Naive B cell (primary cell): Measurements from ENCODE around the gene ROS1. TPM values are rescaled to one million over a fixed set of nuclear protein-coding genes. Genes with fewer than 3 reads are reported as not detected.

Source experiments
- ATAC-seq, 2 donors: fragments of 150-1000 bp; cut with Tn5 transposase; 2 replicates each; pipeline ENCODE4 v1.10.0; 2021; ENCODE audit warnings: low read depth in 2 of 2, mild to moderate bottlenecking in 2 of 2, moderate library complexity in 2 of 2
- DNase-seq: peaks from one replicate; pipeline ENCODE4 v3.0.0; 2022
- H3K27ac Mint-ChIP-seq, 6 donors: one replicate each; pipeline ENCODE4 v1.8.0; 2020 to 2022; ENCODE audit warnings: mild to moderate bottlenecking in 6 of 6, mixed read lengths in 6 of 6, moderate library complexity in 5 of 6, inconsistent platforms in 2 of 6
- H3K27me3 Mint-ChIP-seq, 3 donors: one replicate each; pipeline ENCODE4 v1.8.0; 2021 to 2022; ENCODE audit warnings: mixed read lengths in 3 of 3, mild to moderate bottlenecking in 1 of 3
- H3K36me3 Mint-ChIP-seq, 2 donors: one replicate each; pipeline ENCODE4 v1.8.0; 2020 to 2022; ENCODE audit warnings: mixed read lengths in 2 of 2, inconsistent platforms in 1 of 2, mild to moderate bottlenecking in 1 of 2
- H3K4me1 Mint-ChIP-seq, 3 donors: one replicate each; pipeline ENCODE4 v1.8.0; 2020 to 2022; ENCODE audit warnings: mixed read lengths in 3 of 3, inconsistent platforms in 1 of 3, mild to moderate bottlenecking in 1 of 3, moderate library complexity in 1 of 3
- H3K4me3 Mint-ChIP-seq, 8 donors: one replicate each; pipeline ENCODE4 v1.8.0; 2020 to 2022; ENCODE audit warnings: mild to moderate bottlenecking in 8 of 8, mixed read lengths in 8 of 8, moderate library complexity in 8 of 8, inconsistent platforms in 2 of 8
- H3K9me3 Mint-ChIP-seq, 7 donors: one replicate each; pipeline ENCODE4 v1.8.0; 2020 to 2022; ENCODE audit warnings: mixed read lengths in 7 of 7, mild to moderate bottlenecking in 5 of 7, inconsistent platforms in 2 of 7, moderate library complexity in 1 of 7
- polyA plus RNA-seq, 6 donors: library from polyadenylated mRNA; unstranded; fragments of 300-500 nt; fragmentation: Illumina TruSeq; gene quantifications; one replicate each; pipeline ENCODE4 v1.2.3, GENCODE V29; 2021; ENCODE audit warnings: low read depth in 6 of 6

Gene ROS1
- polyA plus RNA-seq, 6 donors from 2014 or later, result not detected

GRCh38 chr6:117414770-117415169, 11.0 kb downstream of the ROS1 start:
- Mint-ChIP-seq H3K4me1 (no peaks in the 10 kb centered on the region), H3K27ac (no peak overlapping the region), H3K36me3 (no peaks in the 10 kb centered on the region), H3K27me3 (peaks cover 19 to 30% (median 21%) of the 10 kb centered on the region in 3 donors), H3K4me3 (no peak overlapping the region), H3K9me3 (no peaks in the 10 kb centered on the region)
- ATAC-seq (no peak), DNase-seq (no peak)

GRCh38 chr6:117411474-117411873, 14.3 kb downstream of the ROS1 start:
- Mint-ChIP-seq H3K27ac (no peak overlapping the region), H3K27me3 (peaks cover 9 to 24% (median 16%) of the 10 kb centered on the region in 3 donors), H3K4me3 (no peak overlapping the region), H3K9me3 (peaks cover 0 to 3% (median 0%) of the 10 kb centered on the region in 7 donors), H3K4me1 (no peaks in the 10 kb centered on the region), H3K36me3 (no peaks in the 10 kb centered on the region)
- no peak for ATAC-seq
- DNase-seq, result no peak

GRCh38 chr6:117409863-117410262, 15.9 kb downstream of the ROS1 start:
- Mint-ChIP-seq H3K27me3 (peaks cover 9 to 24% (median 16%) of the 10 kb centered on the region in 3 donors), H3K36me3 (no peaks in the 10 kb centered on the region), H3K4me3 (no peak overlapping the region), H3K27ac (no peak overlapping the region), H3K9me3 (peaks cover 0 to 3% (median 0%) of the 10 kb centered on the region in 7 donors), H3K4me1 (no peaks in the 10 kb centered on the region)
- DNase-seq (no peak), ATAC-seq (no peak)

DNA sequence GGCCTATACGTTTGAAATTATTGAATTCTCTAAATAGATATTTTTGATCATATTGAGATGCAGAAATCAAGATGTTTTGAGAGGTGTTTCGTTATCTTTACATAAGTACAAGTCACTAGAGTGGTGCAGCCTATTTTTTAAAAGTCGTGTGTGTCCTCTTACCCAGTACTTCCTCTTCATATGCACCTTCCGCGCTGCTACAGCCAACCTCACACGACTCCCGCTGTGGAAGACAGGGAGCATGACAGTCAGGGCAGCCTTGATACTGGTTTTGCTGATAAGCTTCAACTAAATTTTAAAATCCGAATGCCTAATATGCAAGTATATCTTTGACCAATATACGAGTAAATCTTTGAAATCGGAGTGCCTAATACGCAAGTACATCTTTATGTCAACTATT, 16.3 kb downstream of the ROS1 start:
- H3K36me3 Mint-ChIP-seq, result no peaks in the 10 kb centered on the region
- peaks cover 0 to 3% (median 0%) of the 10 kb centered on the region in 7 donors for H3K9me3 Mint-ChIP-seq
- DNase-seq, result no peak
- H3K4me1 Mint-ChIP-seq, result no peaks in the 10 kb centered on the region
- ATAC-seq, result no peak
- no peak overlapping the region for H3K4me3 Mint-ChIP-seq
- peaks cover 9 to 24% (median 16%) of the 10 kb centered on the region in 3 donors for H3K27me3 Mint-ChIP-seq
- H3K27ac Mint-ChIP-seq, result no peak overlapping the region

GRCh38 chr6:117404548-117404947, 21.2 kb downstream of the ROS1 start:
- H3K4me3 Mint-ChIP-seq, result no peak overlapping the region
- no peaks in the 10 kb centered on the region for H3K27me3 Mint-ChIP-seq
- H3K27ac Mint-ChIP-seq, result no peak overlapping the region
- H3K9me3 Mint-ChIP-seq, result peaks cover 0 to 3% (median 0%) of the 10 kb centered on the region in 7 donors
- no peaks in the 10 kb centered on the region for H3K36me3 Mint-ChIP-seq
- H3K4me1 Mint-ChIP-seq, result no peaks in the 10 kb centered on the region
- no peak for ATAC-seq
- no peak for DNase-seq

DNA sequence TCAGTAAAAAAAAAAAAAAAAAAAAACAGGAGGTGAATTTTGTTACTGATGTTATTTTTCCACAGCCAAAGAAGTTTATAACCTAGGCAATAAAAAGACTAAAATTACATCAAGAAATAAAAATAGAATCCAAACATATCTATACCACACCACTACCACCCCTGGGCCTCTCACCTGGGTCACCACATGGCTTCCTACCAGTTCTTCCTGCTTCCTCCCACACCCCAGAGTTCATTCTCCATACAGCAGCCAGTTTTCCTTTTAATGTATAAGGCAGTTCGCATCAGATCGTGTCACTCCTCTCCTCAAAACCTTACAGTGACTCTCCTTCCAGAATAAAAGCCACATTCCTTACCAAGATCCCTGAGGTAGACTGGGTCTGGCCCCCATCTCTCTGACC, 23.9 kb downstream of the ROS1 start:
- H3K36me3 Mint-ChIP-seq, result no peaks in the 10 kb centered on the region
- no peaks in the 10 kb centered on the region for H3K4me1 Mint-ChIP-seq
- no peaks in the 10 kb centered on the region for H3K9me3 Mint-ChIP-seq
- no peak for ATAC-seq
- H3K27ac Mint-ChIP-seq, result no peak overlapping the region
- DNase-seq, result no peak
- peaks cover 0 to 4% (median 0%) of the 10 kb centered on the region in 3 donors for H3K27me3 Mint-ChIP-seq
- no peak overlapping the region for H3K4me3 Mint-ChIP-seq

DNA sequence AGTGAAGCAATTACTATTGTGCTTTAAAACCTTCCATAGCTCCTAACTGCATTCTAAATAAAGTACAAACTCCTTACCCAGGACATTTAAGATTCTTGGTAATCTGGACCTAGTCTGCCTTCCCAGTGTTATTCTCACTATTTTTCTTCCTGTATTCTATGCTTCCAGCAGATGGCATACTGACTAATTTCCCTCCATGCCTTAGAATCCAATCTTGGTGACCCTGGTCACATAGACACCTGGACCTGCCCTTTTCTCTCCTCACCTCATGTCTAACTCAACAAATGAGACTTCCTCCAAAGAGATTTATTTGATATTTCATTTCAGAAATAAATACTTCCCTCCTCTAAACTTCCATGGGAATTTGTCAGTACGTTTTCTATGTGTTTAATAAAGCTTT, 25.8 kb downstream of the ROS1 start:
- H3K9me3 Mint-ChIP-seq, result no peaks in the 10 kb centered on the region
- H3K27ac Mint-ChIP-seq, result no peak overlapping the region
- peaks cover 0 to 4% (median under 1%) of the 10 kb centered on the region in 3 donors for H3K27me3 Mint-ChIP-seq
- H3K4me1 Mint-ChIP-seq, result no peaks in the 10 kb centered on the region
- no peaks in the 10 kb centered on the region for H3K36me3 Mint-ChIP-seq
- H3K4me3 Mint-ChIP-seq, result no peak overlapping the region
- DNase-seq, result no peak
- no peak for ATAC-seq

- Mint-ChIP-seq H3K9me3 (no peaks in the 10 kb centered on the region), H3K4me1 (no peaks in the 10 kb centered on the region), H3K27me3 (peaks cover 0 to 6% (median 4%) of the 10 kb centered on the region in 3 donors), H3K27ac (no peak overlapping the region), H3K4me3 (no peak overlapping the region), H3K36me3 (no peaks in the 10 kb centered on the region)
- ATAC-seq (no peak), DNase-seq (no peak)
These were observed 26.6 kb downstream of the ROS1 start for GRCh38 chr6:117399126-117399525.

GRCh38 chr6:117397536-117398227, 28.1 kb downstream of the ROS1 start:
- no peak for ATAC-seq
- H3K36me3 Mint-ChIP-seq, result no peaks in the 10 kb centered on the region
- H3K4me1 Mint-ChIP-seq, result no peaks in the 10 kb centered on the region
- H3K27me3 Mint-ChIP-seq, result peaks cover 3 to 6% (median 6%) of the 10 kb centered on the region in 3 donors
- H3K4me3 Mint-ChIP-seq, result no peak overlapping the region
- DNase-seq, result no peak
- H3K9me3 Mint-ChIP-seq, result no peaks in the 10 kb centered on the region
- no peak overlapping the region for H3K27ac Mint-ChIP-seq

GRCh38 chr6:117396228-117396627, 29.5 kb downstream of the ROS1 start:
- H3K27me3 Mint-ChIP-seq, result peaks cover 8 to 13% (median 9%) of the 10 kb centered on the region in 3 donors
- H3K36me3 Mint-ChIP-seq, result no peaks in the 10 kb centered on the region
- no peak overlapping the region for H3K4me3 Mint-ChIP-seq
- H3K4me1 Mint-ChIP-seq, result no peaks in the 10 kb centered on the region
- DNase-seq, result no peak
- no peak overlapping the region for H3K27ac Mint-ChIP-seq
- ATAC-seq, result no peak
- no peaks in the 10 kb centered on the region for H3K9me3 Mint-ChIP-seq

DNA sequence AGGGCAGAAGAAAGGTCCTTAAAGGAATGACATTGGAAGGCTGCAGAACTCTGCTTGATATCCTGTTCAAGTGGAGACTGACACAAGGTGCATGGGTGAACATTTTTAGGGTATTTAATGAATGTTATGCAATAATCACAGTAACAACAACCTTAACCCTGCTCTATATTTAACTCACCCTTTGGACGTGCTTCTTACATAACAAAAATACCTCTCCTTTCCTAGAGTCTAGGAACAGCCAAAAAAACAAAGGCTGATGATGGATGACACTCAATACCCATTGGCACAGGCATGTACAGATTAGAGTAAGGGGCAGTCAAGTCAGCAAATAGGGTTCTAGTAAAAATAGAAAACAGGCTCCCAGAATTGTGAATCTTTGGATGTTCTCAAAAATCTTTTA, 30.6 kb downstream of the ROS1 start:
- no peaks in the 10 kb centered on the region for H3K36me3 Mint-ChIP-seq
- H3K4me3 Mint-ChIP-seq, result no peak overlapping the region
- H3K4me1 Mint-ChIP-seq, result no peaks in the 10 kb centered on the region
- H3K27ac Mint-ChIP-seq, result no peak overlapping the region
- no peaks in the 10 kb centered on the region for H3K9me3 Mint-ChIP-seq
- DNase-seq, result no peak
- ATAC-seq, result no peak
- H3K27me3 Mint-ChIP-seq, result peaks cover 8 to 13% (median 12%) of the 10 kb centered on the region in 3 donors

- peaks cover 10 to 13% (median 12%) of the 10 kb centered on the region in 3 donors for H3K27me3 Mint-ChIP-seq
- no peaks in the 10 kb centered on the region for H3K36me3 Mint-ChIP-seq
- DNase-seq, result no peak
- H3K4me3 Mint-ChIP-seq, result no peak overlapping the region
- H3K27ac Mint-ChIP-seq, result no peak overlapping the region
- H3K4me1 Mint-ChIP-seq, result no peaks in the 10 kb centered on the region
- peaks cover 0 to under 1% (median 0%) of the 10 kb centered on the region in 7 donors for H3K9me3 Mint-ChIP-seq
- ATAC-seq, result no peak
These were observed 32.7 kb downstream of the ROS1 start for GRCh38 chr6:117393045-117393444.

DNA sequence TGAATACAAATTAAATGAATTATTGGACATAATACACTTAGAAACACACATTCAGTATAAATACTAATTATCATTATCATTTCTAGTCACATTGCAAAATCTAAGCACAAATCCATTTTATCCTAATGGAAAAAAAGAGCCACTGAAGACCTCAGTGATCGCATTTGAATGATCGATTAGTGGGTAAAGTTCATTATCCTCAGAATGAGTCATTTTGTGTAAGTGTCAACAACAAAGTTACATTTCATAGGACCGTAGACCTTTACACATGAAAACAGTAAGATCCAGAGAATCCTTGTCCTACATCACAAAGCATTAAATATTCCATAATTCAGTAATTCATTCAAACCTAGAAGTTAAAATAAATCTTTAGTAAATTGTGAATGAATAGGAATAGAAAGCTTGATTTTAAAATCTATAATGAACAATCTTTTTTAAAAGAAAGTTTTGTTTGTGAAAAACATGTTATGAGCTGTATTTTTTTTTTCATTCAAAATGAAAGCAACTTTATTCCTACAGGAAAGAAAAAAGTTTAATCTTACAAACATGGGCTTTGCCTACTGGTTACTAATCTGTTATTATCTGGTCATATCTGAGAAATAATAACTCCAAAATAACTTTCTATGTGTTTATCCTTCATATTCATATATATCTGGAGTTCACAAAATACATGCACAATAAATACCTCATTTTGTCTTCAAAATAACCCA, 33.7 kb downstream of the ROS1 start:
- Mint-ChIP-seq H3K27me3 (peaks cover 9 to 17% (median 15%) of the 10 kb centered on the region in 3 donors), H3K27ac (no peak overlapping the region), H3K36me3 (no peaks in the 10 kb centered on the region), H3K4me1 (no peaks in the 10 kb centered on the region), H3K9me3 (peaks cover 0 to 4% (median 0%) of the 10 kb centered on the region in 7 donors), H3K4me3 (no peak overlapping the region)
- no peak for DNase-seq
- ATAC-seq, result no peak
